TTC549 (cell line): Measurements from ENCODE around the gene VSIG10.
"Not testable (repeated sequence)": the region's sequence is repeated elsewhere in the genome, so short reads cannot be mapped to it uniquely, and the experiment has no call there.

Experiments used
- FAIRE-seq: peaks from 2 replicates; lab custom pipeline; 2012; peaks lifted over from hg19 to GRCh38; lab: Jason Lieb, UNC

Gene VSIG10

DNA sequence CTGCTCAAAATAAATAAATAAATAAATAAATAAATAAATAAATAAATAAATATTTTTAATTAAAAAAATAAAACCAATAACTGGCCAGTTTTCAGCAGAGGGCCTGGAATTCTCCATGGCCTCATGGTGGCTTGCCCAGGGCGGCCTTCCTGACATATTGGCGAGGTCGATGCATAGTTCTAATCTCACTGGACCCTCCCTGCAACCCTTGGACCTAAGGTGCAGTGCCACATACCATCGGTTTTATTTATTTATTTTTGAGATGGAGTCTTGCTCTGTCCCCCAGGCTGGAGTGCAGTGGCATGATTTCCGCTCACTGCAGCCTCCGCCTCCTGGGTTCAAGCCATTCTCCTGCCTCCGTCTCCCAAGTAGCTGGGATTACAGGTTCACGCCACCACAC is 3.9 kb upstream of the VSIG10 start:
- no peak for FAIRE-seq

DNA sequence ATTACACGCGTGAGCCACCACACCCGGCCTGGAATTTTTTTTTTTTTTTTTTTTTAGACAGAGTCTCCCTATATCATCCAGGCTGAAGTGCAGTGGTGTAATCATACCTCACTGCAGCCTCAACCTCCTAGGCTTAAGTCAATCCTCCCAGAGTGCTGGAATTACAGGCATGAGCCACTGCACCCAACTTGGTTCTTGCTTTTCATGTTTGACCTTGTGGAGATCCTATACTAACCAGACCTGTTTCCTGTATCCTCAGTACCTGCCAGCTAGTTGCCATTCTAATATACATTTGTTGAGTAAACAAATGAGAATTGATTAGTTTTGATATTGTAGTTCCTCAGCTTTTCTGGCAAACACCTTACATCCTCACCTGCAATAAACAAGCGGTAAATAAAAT is 3.2 kb upstream of the VSIG10 start:
- no peak for FAIRE-seq

DNA sequence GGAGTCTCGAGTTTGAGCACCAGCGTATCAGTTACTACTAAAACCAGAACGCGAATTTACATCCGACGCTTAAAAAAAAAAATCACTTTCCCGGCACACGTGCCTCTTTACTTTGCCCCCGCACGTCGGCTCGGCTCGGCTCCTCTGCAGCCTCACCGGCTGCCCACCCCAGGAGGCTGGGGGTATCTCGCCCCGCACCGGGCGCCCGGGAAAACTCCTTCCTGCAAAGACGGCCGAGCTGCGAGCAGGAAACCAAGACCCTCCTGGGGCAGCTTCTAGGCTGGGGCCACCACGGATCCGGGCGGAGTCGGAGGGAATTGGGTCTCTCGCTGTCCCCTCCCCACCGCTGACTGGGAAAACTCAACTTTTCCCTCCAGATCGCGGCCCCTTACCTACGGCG is 610 bp downstream of the VSIG10 start:
- FAIRE-seq: no peak

DNA sequence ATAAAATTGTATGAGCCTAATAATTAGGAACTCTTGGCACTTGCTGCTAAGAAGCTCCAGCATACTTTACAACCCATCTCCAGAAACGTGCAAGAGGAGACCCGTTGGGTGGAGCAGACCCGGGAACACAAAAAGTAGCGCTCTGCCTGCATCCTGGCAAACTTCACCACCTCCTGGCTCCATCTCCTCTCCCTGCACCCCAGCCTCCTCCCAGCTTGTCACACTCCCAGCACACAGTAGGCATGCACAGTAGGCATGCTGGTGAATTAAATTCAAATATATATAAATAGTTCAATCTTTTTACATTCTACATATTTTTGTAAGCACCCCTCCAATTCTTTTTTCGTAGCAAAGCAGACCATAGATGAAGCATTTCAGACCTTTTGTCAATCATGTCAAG is 1.2 kb downstream of the VSIG10 start:
- no peak for FAIRE-seq

DNA sequence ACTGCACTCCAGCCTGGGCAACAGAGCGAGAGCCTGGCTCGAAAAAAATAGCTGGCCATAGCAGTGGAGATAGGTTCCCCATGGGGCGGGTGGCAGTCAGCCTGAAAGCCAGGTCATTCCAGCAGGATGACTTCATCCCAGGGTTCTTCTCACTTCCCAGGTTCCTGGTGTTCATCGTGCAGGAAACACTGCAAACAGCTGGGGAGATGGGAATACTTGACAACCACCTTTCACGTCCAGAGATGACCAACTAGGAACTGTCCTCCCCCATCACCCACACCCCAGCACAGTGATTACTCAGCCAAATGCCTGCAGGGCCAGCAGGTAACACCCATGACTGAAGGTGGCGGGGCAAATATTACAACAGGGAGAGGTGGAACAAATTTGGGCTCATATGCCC is 1.7 kb downstream of the VSIG10 start:
- FAIRE-seq: no peak

DNA sequence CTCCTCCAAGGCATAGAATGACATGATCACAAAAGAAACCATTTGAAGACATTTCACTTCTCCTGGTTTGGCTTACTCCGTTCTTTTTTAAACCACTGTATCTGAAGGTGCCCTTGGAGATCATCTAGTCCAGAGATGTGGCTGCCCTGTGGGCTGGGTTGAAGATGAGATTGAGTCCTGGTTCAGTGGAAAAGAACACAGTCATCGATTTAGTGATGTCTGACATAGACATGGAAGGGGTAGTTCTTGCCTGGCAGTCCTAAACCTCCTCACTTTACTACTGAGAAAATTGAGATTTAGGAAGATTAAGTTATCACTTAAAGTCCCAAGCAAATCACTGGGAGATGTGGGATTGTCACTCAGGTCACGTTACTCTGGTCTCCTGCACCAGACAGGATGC is 2.8 kb downstream of the VSIG10 start:
- FAIRE-seq: no peak

DNA sequence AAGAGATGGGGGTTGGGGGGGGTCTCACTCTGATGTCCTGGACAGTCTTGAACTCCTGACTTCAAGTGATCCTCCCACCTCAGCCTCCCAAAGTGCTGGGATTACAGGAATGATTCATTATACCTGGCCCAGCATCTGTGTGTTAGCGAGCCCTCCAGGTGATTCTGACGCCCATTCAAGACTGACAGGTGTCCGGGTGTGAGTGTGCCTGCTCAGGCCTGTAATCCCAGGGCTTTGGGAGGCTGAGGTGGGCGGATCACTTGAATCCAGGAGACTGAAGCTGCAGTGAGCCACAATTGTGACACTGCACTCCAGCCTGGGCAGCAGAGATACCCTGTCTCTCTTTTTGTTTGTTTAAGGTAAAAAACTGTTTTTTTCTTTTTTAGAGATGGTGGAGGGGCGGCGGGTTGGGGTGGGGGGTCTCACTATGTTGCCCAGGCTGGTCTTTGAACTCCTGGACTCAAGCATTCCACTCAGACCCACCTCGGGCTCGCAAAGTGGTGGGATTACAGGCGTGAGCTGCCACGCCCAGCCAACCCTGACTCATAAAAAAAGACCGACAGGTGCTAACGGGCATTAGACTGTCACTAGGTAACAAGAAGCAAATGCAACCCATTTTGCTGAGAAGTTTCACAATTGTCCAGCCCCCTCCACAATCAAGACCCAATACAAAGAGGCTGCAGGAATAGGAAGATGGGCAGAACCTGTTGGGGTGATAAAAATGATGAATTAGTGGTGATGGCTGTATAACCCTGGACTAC is 4.7 kb downstream of the VSIG10 start:
- FAIRE-seq: no peak

DNA sequence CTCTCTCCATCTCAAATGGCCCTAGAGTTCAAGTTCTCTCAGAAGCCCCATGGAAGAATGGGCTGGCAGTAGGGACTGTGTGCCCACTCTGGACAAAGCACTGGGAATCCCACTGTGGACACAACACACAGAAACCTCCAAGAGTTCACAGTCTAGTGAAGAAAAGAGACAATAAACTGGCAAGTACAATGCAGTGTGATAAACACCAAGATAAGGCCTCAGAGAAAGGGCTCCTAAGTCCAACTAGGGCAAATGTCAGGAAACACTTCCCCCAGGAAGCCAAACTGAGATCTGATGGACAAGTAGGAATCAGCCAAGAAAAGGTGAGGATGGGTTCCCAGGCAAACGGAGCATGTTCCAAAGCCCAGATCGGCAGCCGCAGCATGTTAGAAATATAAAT is 5.4 kb downstream of the VSIG10 start:
- FAIRE-seq: no peak

DNA sequence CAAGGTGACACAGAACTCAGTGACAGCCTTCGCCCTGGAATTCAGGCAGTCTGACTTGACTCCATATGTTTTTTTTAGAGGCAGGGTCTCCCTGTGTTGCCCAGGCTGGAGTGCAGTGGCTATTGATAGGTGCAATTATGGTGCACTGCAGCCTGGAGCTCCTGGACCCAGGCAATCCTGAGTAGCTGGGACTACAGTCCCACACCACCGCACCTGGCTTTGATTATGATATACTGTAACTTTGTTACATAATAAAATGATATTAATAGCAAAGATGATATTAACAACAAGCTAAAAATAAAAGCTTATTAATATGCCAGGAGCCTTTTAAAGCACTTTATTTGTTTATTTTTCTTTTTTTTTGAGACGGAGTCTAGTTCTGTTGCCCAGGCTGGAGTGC is 9.8 kb downstream of the VSIG10 start:
- no peak for FAIRE-seq

DNA sequence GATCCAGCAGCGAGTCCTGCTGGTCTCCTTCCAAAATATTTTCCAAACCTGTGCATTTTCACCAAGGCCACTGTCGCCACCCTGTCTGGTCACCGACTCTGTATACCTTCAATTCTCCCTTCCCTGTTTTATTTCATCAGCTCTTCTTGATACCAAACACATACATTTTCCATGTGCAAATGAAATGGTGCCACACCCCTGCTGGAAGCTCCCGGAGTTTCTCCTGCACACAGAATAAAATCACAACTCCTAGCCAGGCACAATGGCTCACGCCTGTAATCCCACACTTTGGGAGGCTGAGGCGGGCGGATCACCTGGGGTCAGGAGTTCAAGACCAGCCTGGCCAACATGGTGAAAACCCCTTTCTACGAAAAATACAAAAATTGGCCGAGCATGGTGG is 14.0 kb downstream of the VSIG10 start:
- no peak for FAIRE-seq

DNA sequence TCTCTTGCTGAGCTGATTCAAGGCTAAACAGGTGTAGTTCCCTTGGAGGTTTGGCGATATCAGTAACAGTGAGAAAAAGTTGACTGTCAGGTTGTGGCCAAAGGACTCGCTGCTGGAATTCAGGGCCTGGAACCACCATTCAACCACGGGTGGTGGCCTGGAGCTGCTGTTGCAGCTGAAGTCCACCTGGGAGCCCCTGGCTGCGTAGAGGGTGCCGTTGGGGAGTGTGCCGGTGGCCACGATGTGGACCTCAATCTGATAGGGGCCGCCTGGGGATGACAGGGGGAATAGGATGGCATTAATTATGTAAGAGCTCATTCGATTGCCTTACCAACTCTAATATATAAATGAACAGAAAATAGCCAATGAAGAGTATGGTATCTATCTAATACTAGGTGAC is 21.6 kb downstream of the VSIG10 start:
- no peak for FAIRE-seq

DNA sequence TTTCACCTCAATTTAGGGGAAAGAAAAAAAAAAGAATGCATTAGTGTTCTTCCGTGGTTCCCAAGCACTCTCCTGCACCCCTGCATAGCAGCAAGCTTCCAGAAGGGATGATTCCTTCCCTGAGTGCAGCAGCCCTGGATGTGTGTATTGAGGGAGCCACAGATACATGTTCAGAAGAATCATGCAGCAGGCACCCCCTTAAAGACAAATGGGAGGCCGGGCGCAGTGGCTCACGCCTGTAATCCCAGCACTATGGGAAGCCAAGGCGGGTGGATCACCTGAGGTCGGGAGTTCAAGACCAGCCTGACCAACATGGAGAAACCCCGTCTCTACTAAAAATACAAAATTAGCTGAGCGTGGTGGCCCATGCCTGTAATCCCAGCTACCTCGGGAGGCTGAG is 22.3 kb downstream of the VSIG10 start:
- not testable (repeated sequence) for FAIRE-seq

DNA sequence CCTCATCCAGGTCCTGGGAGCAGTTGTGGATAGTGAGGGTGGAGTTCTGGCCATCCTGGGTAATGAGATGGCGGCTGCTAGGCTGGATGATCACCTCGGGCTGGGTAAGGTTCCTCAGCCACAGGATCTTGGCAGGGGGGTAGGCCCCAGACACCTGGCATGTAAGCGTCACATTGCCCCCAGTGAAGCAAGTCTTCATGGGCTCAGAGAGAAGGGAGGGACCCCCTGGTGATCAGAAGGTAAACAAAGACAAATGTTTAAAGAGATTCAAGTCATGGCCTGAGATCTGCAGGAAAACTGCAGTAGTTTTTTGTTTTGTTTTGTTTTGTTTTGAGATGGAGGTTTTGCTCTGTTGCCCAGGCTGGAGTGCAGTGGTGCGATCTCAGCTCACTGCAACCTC is 30.0 kb downstream of the VSIG10 start:
- no peak for FAIRE-seq

DNA sequence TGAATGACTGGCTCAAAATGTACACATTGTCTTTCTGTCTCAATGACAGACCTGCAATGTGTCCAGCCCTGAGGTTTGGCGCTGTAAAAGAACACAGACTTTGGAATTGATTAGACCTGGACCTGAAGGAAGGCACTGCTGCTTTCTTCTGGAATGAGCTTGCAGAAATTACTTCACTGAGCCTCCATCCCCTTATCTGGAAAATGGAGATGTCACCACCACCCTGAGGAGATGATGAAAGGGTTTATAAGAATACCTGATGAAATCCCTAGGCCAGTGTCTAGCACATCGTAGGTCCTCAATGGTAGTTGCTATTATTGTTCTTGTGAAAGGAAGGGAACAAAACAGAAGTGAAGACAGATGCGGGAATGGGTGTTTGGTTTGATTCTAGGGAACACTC is 33.2 kb downstream of the VSIG10 start:
- no peak for FAIRE-seq

DNA sequence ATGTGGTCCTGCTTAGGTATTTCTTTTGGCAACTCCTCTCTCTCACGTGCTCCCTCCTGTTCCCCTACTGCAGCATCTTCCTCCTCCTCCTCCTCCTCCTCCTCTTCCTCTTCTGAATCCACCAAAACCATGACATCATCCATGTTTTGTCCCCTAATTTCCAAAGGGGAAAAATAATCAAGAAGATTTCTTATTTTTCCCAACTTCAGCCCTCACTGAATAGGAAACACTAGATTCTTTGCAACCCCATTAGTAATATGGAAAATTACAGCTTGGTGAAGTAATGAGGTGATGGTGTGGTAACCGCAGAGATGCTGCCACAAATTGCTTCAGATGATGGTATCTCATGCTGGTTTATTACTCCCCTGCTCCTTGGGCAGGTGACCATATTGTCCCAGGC is 35.4 kb downstream of the VSIG10 start:
- FAIRE-seq: no peak

DNA sequence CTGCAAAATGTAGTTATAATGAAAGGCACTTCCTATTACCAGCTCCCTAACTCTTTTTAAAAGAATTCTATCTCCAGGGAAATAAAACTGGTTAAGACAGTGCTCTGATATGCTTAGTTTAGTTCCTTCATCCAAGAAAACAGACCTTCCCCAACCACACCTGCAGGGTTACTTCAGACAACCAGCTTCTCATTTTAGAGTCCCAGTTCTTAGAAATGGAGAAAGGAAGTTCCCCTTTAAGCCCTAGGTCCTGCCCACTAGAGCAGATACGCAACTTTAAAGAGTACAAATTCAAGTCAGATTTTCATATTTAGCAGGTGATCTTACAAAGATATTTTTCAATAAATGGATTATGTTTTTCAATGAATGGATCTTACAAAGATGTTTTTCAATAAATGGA is 38.4 kb downstream of the VSIG10 start:
- no peak for FAIRE-seq

DNA sequence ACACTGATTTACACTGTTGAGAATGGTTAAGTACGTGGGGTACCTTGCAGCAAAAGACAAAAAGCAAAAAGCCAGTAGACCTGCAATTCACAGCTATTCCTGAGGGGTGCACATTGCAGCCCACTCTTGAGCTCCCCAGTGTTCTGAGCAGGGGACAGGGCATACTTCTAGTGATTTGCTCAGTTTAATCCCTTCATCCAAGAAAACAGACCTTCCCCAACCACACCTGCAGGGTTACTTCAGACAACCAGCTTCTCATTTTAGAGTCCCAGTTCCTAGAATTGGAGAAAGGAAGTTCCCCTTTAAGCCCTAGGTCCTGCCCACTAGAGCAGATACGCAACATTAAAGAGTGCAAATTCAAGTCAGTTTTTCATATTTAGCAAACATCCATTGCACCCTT is 39.2 kb downstream of the VSIG10 start:
- no peak for FAIRE-seq

DNA sequence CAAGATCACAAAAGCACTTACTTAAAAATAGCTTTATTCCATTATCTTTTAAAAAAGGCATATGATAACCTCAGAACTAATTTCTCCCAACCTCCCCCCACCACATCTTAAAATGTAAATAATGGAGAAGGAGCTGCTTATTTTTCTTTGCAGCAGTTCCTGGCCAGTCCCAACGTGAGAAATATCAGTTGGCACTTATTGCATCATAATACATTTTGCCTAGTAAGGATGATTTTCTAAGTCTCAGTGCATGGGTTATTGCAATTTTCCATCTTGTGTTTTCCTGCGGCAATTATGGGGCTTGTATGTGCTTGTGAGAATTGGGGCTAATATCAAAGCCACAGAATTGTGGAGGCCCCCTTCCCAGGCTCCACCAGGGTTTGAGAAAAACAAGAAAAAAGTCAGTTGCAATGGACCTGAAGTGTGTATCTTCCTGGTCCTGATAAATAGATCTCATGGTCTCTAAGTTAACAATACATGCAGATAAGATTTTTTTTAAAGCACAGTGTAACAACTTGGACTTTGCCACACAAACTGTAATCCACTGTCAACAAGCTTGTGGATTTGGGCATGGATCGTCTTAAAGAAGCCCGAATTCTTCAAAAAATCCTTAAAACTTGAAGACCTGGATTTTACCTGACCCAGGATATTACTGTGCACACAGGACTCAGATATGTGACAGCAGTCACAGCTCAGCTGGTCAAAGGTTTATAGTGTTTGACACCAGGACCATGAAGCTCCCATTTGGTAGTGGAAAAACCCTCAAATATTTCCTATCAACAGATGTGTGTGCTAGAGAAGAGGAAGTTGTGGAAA is 40.0 kb downstream of the VSIG10 start:
- FAIRE-seq: no peak

DNA sequence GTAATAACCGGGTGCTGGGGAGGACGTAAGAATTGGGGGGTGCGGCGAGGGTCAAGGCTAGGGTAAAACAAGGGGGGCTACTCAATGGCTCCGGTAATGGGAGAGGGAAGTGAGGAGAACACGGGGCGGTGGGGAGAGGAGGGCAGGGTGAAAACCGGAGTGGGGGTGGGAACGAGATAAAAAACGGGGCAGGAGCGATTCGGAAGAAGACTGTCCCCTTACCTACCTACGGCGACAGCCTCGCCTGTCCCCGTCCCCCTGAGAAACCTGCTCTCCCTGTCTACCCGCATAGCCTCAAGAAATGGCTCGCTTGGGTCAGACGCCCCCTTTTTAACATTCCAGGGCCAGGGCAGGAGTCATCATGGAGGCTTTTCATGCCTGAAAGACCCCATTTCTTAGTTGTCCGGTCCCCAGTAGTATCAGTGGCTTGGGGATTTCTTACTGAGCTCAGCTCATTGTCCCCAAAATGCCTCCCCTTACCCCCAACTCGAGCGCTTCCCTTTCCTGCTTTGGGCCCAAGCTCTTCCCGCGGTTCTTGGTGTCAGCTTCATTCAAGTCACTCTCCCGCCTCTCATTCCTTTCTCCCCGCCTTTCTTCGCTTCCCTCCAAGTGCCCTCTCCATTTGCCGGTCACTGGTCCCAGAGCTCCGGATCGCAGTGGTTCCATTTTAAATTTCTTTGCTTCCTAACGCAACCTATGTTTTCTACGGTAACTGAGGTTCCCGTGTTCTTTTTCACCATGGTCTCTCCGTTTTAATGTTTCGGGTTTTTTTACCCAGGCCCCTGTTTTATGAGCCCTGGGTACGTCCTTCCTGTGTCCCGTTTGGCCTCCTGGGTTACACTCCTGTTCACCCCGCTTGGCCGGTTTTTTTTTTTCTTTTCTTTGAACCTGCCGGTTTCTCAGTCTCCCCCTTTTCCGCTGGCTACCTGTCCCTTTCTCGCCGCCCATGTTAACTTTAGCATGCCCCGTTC is 41.7 kb downstream of the VSIG10 start:
- no peak for FAIRE-seq

DNA sequence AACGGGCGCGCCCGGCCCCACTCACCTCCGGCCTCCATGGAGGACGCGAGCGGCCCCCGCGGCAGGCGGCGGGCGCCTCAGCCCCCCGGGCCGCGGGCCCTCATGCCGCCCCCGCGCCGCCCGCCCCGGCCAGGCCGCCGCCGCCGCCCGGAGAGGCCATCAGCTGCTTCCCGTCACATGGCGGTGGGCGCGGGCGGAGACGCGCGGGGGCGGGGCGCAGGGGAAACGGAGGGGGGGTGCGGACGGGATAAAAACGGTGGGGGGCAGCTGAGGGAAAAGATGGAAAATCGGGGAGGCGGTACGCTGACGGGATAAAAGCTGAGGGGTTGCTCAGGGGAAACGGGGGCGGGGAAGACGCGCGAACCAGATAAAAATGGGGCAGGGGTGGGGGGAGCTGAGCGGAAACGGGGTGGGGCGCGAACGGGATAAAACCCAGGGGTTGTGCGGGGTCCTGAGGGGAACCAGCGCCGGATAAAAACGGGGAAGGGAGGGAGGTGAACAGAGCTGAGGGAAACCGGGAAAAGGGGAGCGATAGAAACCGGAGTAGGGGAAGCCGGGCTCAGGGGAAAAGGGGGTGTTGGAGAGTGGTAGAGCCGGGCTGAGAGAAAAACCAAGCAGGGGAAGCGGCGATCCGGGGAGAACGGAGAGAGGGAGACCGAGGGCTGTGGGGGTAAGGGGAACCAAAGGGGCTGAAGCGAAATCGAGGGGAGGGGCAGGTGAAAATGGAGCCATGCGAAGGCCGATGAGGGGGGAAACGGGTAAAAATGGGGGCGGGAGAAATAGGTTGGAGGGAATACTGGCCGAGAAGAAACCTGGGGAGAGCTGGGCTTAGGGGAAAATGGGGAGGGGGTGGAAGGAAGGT is 42.6 kb downstream of the VSIG10 start, which contains the start of gene WSB2:
Gene WSB2 (minus strand): TSS at position 169 of the 862 bp plus-strand sequence. CDS start 131 bp downstream, at position 38.
- FAIRE-seq: no peak

DNA sequence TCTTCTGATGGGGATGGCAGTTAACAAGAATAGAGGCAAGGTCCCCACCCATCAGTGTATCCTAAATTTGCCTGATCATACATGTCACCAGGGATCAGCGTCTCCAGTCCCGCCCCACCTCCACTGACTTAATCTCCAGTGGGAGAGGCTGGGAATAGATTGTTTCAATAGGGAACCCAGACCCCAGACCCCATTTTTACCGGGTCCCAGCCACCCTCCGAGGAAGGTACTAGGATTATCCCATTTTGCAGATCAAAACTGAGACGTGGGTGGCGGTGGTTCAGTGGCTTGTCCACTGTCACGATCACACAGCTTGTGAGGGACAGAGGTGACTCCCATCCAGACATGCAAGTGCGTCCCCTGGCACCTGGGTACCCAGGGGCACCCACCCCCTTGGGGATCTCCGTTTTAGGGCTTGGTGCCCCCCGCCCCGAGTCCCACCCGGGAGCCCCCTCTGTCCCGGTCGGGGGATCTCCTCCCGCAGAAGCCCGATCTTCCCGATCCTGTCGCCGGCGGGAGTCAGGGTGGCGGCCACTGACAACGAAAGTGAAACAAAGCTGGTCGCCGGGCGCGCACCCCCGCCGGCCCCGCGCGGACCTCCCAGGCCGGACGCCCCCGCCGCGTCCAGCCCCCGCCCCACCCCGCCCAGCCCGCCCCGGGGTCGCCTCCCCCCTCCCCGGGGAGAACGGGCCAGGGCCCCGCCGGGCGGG is 43.4 kb downstream of the VSIG10 start:
- no peak for FAIRE-seq
